Ovary (tissue), 3 donors: ENCODE results near the gene RAD23B.

ENCODE experiments used
- POLR2A ChIP-seq: fragments of 450-650 bp; IDR thresholded peaks from one replicate; pipeline ENCODE4 v1.6.1; 2017; ENCODE audit warnings: antibody characterized with exemption, mild to moderate bottlenecking, moderate library complexity
- TF ChIP-seq, protein P1 (sequence below), 3 donors: fragments of 450-650 bp in 2 of 3; fragments of 200-600 bp in 1 of 3; IDR thresholded peaks; one replicate each; pipeline versions ENCODE4 v1.5.1 to v1.8.0; 2016 to 2022; ENCODE audit warnings: antibody characterized with exemption in 3 of 3, mild to moderate bottlenecking in 1 of 3
- donor health status: DM: no; HTN: no; CAD: no.

DNA sequence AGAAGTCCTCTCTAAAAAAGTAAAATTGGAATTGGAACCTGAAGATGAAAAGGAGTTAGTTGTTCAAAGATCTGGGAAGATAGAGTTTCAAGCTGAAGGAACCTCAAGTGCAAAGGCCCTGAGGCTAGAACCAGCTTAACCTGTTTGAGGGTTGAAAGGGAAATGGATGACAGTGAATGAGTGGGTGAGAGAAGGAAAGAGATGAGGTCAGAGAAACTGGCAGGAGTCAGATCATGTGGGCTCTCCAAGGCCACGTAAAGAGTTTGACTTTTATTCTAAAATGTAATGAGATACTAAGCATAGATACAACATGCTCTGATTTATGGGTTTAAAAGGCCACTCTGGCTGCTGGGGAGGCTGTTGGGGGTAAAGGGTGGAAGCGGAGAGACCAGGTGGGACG is 2.5 kb upstream of the RAD23B start:
- TF ChIP-seq, protein P1, sequence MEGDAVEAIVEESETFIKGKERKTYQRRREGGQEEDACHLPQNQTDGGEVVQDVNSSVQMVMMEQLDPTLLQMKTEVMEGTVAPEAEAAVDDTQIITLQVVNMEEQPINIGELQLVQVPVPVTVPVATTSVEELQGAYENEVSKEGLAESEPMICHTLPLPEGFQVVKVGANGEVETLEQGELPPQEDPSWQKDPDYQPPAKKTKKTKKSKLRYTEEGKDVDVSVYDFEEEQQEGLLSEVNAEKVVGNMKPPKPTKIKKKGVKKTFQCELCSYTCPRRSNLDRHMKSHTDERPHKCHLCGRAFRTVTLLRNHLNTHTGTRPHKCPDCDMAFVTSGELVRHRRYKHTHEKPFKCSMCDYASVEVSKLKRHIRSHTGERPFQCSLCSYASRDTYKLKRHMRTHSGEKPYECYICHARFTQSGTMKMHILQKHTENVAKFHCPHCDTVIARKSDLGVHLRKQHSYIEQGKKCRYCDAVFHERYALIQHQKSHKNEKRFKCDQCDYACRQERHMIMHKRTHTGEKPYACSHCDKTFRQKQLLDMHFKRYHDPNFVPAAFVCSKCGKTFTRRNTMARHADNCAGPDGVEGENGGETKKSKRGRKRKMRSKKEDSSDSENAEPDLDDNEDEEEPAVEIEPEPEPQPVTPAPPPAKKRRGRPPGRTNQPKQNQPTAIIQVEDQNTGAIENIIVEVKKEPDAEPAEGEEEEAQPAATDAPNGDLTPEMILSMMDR (IDR thresholded peaks at IDR 0.05) = no peak
- TF ChIP-seq POLR2A = no peak
